Measurements from ENCODE around the gene LPAR3.

GRCh38 chr1:84773195-84773594 lies 119.8 kb downstream of the LPAR3 start:
- no peak for TF ChIP-seq CTCF (IDR thresholded peaks at IDR 0.05)
- TF ChIP-seq ZFX (IDR thresholded peaks at IDR 0.05; ENCODE audit: borderline replicate concordance) = no peak

Measured in 22Rv1 (cell line).